Natural killer cell (primary cell): Measurements from ENCODE around the gene DIAPH3. TPM values are rescaled to one million over a fixed set of nuclear protein-coding genes. Genes with fewer than 3 reads are reported as not detected.

ENCODE experiments used
- ATAC-seq, 3 donors: fragments of 150-1000 bp in 2 of 3; fragments of 200-7000 bp in 1 of 3; cut with Tn5 transposase; 1 replicate in 1 of 3; 2 replicates in 2 of 3; pipeline ENCODE4 v1.10.0; 2021; ENCODE audit warnings: mild to moderate bottlenecking in 2 of 3, moderate library complexity in 2 of 3
- DNase-seq, 2 donors: peaks; one replicate each; pipeline versions ENCODE4 v3.0.0 to v3.0.0-alpha.2; 2013 to 2021; ENCODE audit warnings: mixed read lengths in 1 of 2
- H3K27ac ChIP-seq: one replicate; pipeline ENCODE4 v1.5.1; 2013; ENCODE audit warnings: mild to moderate bottlenecking, low read length
- H3K27me3 ChIP-seq: one replicate; pipeline ENCODE4 v1.6.1; 2013; ENCODE audit warnings: low read length; ENCODE audit not compliant: control insufficient read depth, insufficient read depth
- H3K36me3 ChIP-seq: one replicate; pipeline ENCODE4 v1.6.1; 2013; ENCODE audit warnings: low read length; ENCODE audit not compliant: control insufficient read depth, insufficient read depth
- H3K4me1 ChIP-seq: one replicate; pipeline ENCODE4 v1.6.1; 2013; ENCODE audit warnings: low read length; ENCODE audit not compliant: control insufficient read depth, insufficient read depth
- H3K4me3 ChIP-seq: one replicate; pipeline ENCODE4 v1.5.1; 2013; ENCODE audit warnings: low read length
- H3K9me3 ChIP-seq: one replicate; pipeline ENCODE4 v1.6.1; 2013; ENCODE audit warnings: low read length; ENCODE audit not compliant: control insufficient read depth, insufficient read depth
- H3K27ac Mint-ChIP-seq, 2 donors: one replicate each; pipeline ENCODE4 v1.8.0; 2022; ENCODE audit warnings: mild to moderate bottlenecking in 2 of 2, mixed read lengths in 2 of 2, moderate library complexity in 1 of 2
- H3K27me3 Mint-ChIP-seq, 2 donors: one replicate each; pipeline ENCODE4 v1.8.0; 2022; ENCODE audit warnings: low read depth in 2 of 2, mixed read lengths in 2 of 2
- H3K36me3 Mint-ChIP-seq: one replicate; pipeline ENCODE4 v1.8.0; 2022; ENCODE audit warnings: mixed read lengths
- H3K4me1 Mint-ChIP-seq, 2 donors: one replicate each; pipeline ENCODE4 v1.8.0; 2022; ENCODE audit warnings: mixed read lengths in 2 of 2
- H3K4me3 Mint-ChIP-seq: one replicate; pipeline ENCODE4 v1.8.0; 2022; ENCODE audit warnings: mild to moderate bottlenecking, moderate library complexity, mixed read lengths
- H3K9me3 Mint-ChIP-seq, 2 donors: one replicate each; pipeline ENCODE4 v1.8.0; 2022; ENCODE audit warnings: mixed read lengths in 2 of 2
- WGBS: methylation state at CpG from one replicate; pipeline ENCODE4 v1.1.7; 2013; ENCODE audit warnings: missing lambda C conversion rate; ENCODE audit not compliant: insufficient coverage; 5-methylcytosine and 5-hydroxymethylcytosine counted together
- intact Hi-C: fragments of 100-400 bp; cut with micrococcal nuclease; formaldehyde crosslinking; loops from one replicate; pipeline ENCODE4 v1.14.2; 2022
- total RNA-seq, 4 donors: library from RNA; stranded (reverse); fragments of 120-200 nt in 1 of 4; gene quantifications; one replicate each; pipeline versions ENCODE4 v1.2.3 to v1.2.4, GENCODE V29; 2013 to 2022
- TF ChIP-seq, protein P1 (sequence below): fragments of 200-600 bp; IDR thresholded peaks from one replicate; pipeline ENCODE4 v1.8.0; 2022; ENCODE audit warnings: antibody characterized with exemption

Gene DIAPH3
- total RNA-seq, 3 donors from 2014 or later (not counting 1 experiment from before 2014, with no cell fraction given): 0.54 to 1.0 (median 0.98) TPM

DNA sequence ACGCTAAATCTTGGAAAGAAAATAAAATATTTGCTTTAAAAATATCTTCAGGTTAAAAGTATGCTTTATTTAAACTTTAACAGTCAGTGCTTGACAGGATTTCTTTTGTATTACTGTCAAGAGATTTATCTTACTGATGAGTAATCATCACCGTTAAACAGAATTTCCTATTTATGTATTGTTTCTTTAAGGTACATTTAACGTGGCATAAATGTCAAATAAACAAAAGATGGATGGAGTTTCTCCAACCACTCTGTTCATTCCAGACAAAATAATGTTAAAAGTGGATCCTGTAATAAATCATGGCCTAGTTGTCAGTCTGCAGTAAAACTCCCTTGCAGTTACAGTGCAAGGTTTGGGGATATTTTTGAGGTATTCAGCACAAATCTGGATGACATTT, 298.3 kb downstream of the DIAPH3 start:
- no peak for ATAC-seq

DNA sequence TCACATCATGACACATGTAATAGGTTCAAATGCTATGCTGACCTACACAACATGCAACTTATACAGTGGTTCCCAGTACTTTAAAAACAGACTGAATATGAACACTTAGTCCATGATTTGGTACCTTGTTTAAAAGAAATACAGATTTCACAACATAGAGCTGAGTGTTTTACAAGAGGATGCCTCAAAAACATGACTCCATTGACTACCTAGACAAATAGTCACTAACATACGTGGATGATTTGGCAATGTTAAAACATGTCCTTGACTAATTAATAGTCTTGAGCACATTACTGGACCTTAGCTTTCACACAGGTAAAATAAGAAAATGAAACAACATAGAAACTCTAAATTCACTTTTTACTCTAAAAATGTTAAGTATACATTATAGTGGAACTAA, 300.1 kb downstream of the DIAPH3 start:
- no peak overlapping the region for H3K4me3 Mint-ChIP-seq
- TF ChIP-seq, protein P1, sequence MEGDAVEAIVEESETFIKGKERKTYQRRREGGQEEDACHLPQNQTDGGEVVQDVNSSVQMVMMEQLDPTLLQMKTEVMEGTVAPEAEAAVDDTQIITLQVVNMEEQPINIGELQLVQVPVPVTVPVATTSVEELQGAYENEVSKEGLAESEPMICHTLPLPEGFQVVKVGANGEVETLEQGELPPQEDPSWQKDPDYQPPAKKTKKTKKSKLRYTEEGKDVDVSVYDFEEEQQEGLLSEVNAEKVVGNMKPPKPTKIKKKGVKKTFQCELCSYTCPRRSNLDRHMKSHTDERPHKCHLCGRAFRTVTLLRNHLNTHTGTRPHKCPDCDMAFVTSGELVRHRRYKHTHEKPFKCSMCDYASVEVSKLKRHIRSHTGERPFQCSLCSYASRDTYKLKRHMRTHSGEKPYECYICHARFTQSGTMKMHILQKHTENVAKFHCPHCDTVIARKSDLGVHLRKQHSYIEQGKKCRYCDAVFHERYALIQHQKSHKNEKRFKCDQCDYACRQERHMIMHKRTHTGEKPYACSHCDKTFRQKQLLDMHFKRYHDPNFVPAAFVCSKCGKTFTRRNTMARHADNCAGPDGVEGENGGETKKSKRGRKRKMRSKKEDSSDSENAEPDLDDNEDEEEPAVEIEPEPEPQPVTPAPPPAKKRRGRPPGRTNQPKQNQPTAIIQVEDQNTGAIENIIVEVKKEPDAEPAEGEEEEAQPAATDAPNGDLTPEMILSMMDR: no peak
- H3K36me3 ChIP-seq: no peaks in the 10 kb centered on the region
- H3K27ac Mint-ChIP-seq: no peak overlapping the region
- peaks cover 0 to 2% of the 10 kb centered on the region in 2 donors for H3K9me3 Mint-ChIP-seq
- no peak overlapping the region for H3K4me3 ChIP-seq
- H3K4me1 Mint-ChIP-seq: no peaks in the 10 kb centered on the region
- no CpG with 5 or more reads among the region's 1 CpG for WGBS
- H3K9me3 ChIP-seq: no peaks in the 10 kb centered on the region
- H3K27me3 Mint-ChIP-seq: no peaks in the 10 kb centered on the region
- intact Hi-C loops: no loop called here
- H3K36me3 Mint-ChIP-seq: no peaks in the 10 kb centered on the region
- DNase-seq: no peak
- no peak for ATAC-seq
- H3K4me1 ChIP-seq: no peaks in the 10 kb centered on the region
- no peak overlapping the region for H3K27ac ChIP-seq
- H3K27me3 ChIP-seq: no peaks in the 10 kb centered on the region

More for the DNA sequence above, 298.3 kb downstream of the DIAPH3 start:
- Mint-ChIP-seq H3K9me3 (peaks cover 0 to 2% of the 10 kb centered on the region in 2 donors), H3K36me3 (no peaks in the 10 kb centered on the region), H3K4me3 (no peak overlapping the region), H3K27ac (no peak overlapping the region), H3K27me3 (no peaks in the 10 kb centered on the region), H3K4me1 (no peaks in the 10 kb centered on the region)
- Histone ChIP-seq H3K27ac (no peak overlapping the region), H3K27me3 (no peaks in the 10 kb centered on the region), H3K4me1 (no peaks in the 10 kb centered on the region), H3K36me3 (no peaks in the 10 kb centered on the region), H3K9me3 (no peaks in the 10 kb centered on the region), H3K4me3 (no peak overlapping the region)
- WGBS: no CpG with 5 or more reads among the region's 3 CpGs
- intact Hi-C loops: no loop called here
- DNase-seq: no peak
- TF ChIP-seq, protein P1: no peak

DNA sequence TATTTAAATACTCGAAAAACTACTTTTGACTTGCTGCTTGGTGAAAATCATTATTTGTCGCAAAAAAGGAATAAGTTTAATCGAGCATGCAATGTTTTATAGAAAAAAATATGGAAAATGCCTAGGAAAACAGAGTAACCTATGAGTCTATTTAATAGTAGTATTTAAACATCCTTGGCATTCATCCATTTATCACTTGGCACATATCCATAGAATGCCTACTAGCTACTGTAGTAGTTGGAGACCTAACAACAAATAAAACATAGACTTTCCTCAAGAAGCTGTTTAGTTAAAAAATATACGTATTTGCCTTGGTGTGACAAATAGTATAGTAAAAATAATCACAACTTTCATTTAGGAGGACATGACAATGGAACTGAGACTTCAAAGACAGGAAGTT, 302.1 kb downstream of the DIAPH3 start:
- no peak for ATAC-seq

More for the DNA sequence above, 302.1 kb downstream of the DIAPH3 start:
- no peaks in the 10 kb centered on the region for H3K36me3 Mint-ChIP-seq
- peaks cover 0 to 2% of the 10 kb centered on the region in 2 donors for H3K9me3 Mint-ChIP-seq
- no peaks in the 10 kb centered on the region for H3K9me3 ChIP-seq
- no peak overlapping the region for H3K4me3 Mint-ChIP-seq
- TF ChIP-seq, protein P1: no peak
- no peaks in the 10 kb centered on the region for H3K4me1 ChIP-seq
- DNase-seq: no peak
- H3K4me1 Mint-ChIP-seq: no peaks in the 10 kb centered on the region
- whole genome bisulfite sequencing: 97% methylated on average over 3 of the region's 4 CpGs
- no peak overlapping the region for H3K27ac ChIP-seq
- intact Hi-C loops: no loop called here
- H3K27me3 ChIP-seq: no peaks in the 10 kb centered on the region
- no peak overlapping the region for H3K27ac Mint-ChIP-seq
- H3K36me3 ChIP-seq: no peaks in the 10 kb centered on the region
- H3K27me3 Mint-ChIP-seq: no peaks in the 10 kb centered on the region
- no peak overlapping the region for H3K4me3 ChIP-seq
